Measurements from ENCODE around the gene ZNF831. TPM values are rescaled to one million over a fixed set of nuclear protein-coding genes. Genes with fewer than 3 reads are reported as not detected.

Gene ZNF831
- polyA plus RNA-seq, 1 donor = 0.20 TPM

- no peak for DNase-seq (ENCODE audit: low read depth)
Observed at GRCh38 chr20:59214606-59215547, 51.3 kb downstream of the ZNF831 start.

GRCh38 chr20:59217173-59217572 is 53.6 kb downstream of the ZNF831 start:
- no peak for DNase-seq (ENCODE audit: low read depth)

- DNase-seq (ENCODE audit: low read depth) = no peak
Observed at GRCh38 chr20:59217794-59218280, 54.2 kb downstream of the ZNF831 start.

GRCh38 chr20:59219211-59219610 is 55.6 kb downstream of the ZNF831 start:
- no peak for DNase-seq (ENCODE audit: low read depth)

- DNase-seq (ENCODE audit: low read depth) = no peak
Observed at GRCh38 chr20:59220161-59220560, 56.5 kb downstream of the ZNF831 start.

GRCh38 chr20:59221049-59221706 is 57.6 kb downstream of the ZNF831 start:
- no peak for DNase-seq (ENCODE audit: low read depth)

GRCh38 chr20:59221707-59222252 is 58.2 kb downstream of the ZNF831 start:
- no peak for DNase-seq (ENCODE audit: low read depth)

- DNase-seq (ENCODE audit: low read depth) = no peak
Observed at GRCh38 chr20:59222253-59223181, 58.9 kb downstream of the ZNF831 start.

GRCh38 chr20:59223182-59223601 is 59.6 kb downstream of the ZNF831 start:
- DNase-seq (ENCODE audit: low read depth) = no peak

- no peak for DNase-seq (ENCODE audit: low read depth)
Observed at GRCh38 chr20:59223750-59224149, 60.1 kb downstream of the ZNF831 start.

- no peak for DNase-seq (ENCODE audit: low read depth)
Observed at GRCh38 chr20:59224236-59224635, 60.6 kb downstream of the ZNF831 start.

GRCh38 chr20:59230385-59230784 is 66.8 kb downstream of the ZNF831 start:
- no peak for DNase-seq (ENCODE audit: low read depth)

GRCh38 chr20:59231124-59231804 is 67.6 kb downstream of the ZNF831 start:
- no peak for DNase-seq (ENCODE audit: low read depth)

GRCh38 chr20:59232618-59233017 is 69.0 kb downstream of the ZNF831 start:
- no peak for DNase-seq (ENCODE audit: low read depth)

- no peak for DNase-seq (ENCODE audit: low read depth)
Observed at GRCh38 chr20:59235226-59235625, 71.6 kb downstream of the ZNF831 start.

- DNase-seq (ENCODE audit: low read depth) = no peak
Observed at GRCh38 chr20:59240006-59240405, 76.4 kb downstream of the ZNF831 start.

- no peak for DNase-seq (ENCODE audit: low read depth)
Observed at GRCh38 chr20:59242714-59243626, 79.3 kb downstream of the ZNF831 start.

GRCh38 chr20:59246691-59247400 is 83.2 kb downstream of the ZNF831 start:
- DNase-seq (ENCODE audit: low read depth) = no peak
